HCT116 (cell line): ENCODE measurements around the gene S100Z.

Experiments
- EZH2 ChIP-seq: fragments of 200-600 bp; sonication (generic); IDR thresholded peaks from 2 replicates; pipeline ENCODE4 v1.6.1; 2017; ENCODE audit warnings: antibody characterized with exemption, mixed run types
- EZH2phosphoT487 ChIP-seq: fragments of 200-600 bp; IDR thresholded peaks from 2 replicates; pipeline ENCODE4 v1.6.1; 2018; ENCODE audit warnings: antibody characterized with exemption, borderline replicate concordance
- MAX ChIP-seq: IDR thresholded peaks from 2 replicates; pipeline ENCODE4 v1.6.1; 2012
- POLR2A ChIP-seq: IDR thresholded peaks from 2 replicates; pipeline ENCODE4 v1.7.0; 2011; ENCODE audit warnings: borderline replicate concordance; ENCODE audit not compliant: insufficient read depth, insufficient read length; ENCODE audit errors: extremely low read depth
- POLR2AphosphoS5 ChIP-seq: IDR thresholded peaks from 2 replicates; pipeline ENCODE4 v1.6.1; 2011; ENCODE audit warnings: mild to moderate bottlenecking, low read depth, low read length, moderate library complexity
- SRF ChIP-seq: IDR thresholded peaks from 2 replicates; pipeline ENCODE4 v1.6.1; 2012; ENCODE audit warnings: low read depth
- YY1 ChIP-seq: IDR thresholded peaks from 2 replicates; pipeline ENCODE4 v1.6.1; 2011; ENCODE audit warnings: low read length, low read depth, moderate library complexity, mild to moderate bottlenecking; ENCODE audit not compliant: insufficient replicate concordance; ENCODE audit errors: extremely low read depth
- ZNF274 ChIP-seq: fragments of 200-500 bp; sonication (Bioruptor generic); IDR thresholded peaks from 2 replicates; pipeline ENCODE4 v1.6.1; 2014; ENCODE audit warnings: mild to moderate bottlenecking, low read depth, low read length, inconsistent platforms
- TF ChIP-seq, protein P1 (sequence below), 3 experiments: fragments of 200-600 bp in 1 of 3; sonication (generic) in 1 of 3; IDR thresholded peaks in 2 of 3; conservative IDR thresholded peaks in 1 of 3; 2 replicates each; pipeline ENCODE4 v1.5.1; 2012 to 2017; ENCODE audit warnings: low read depth in 2 of 3, low read length in 2 of 3, antibody characterized with exemption in 1 of 3, borderline replicate concordance in 1 of 3, control low read depth in 1 of 3, mild to moderate bottlenecking in 1 of 3, mixed read lengths in 1 of 3, mixed run types in 1 of 3, moderate library complexity in 1 of 3; ENCODE audit not compliant: insufficient read depth in 1 of 3
- TF ChIP-seq, protein P2 (sequence below): IDR thresholded peaks from 2 replicates; pipeline ENCODE4 v1.6.1; 2012; ENCODE audit warnings: low read depth

DNA sequence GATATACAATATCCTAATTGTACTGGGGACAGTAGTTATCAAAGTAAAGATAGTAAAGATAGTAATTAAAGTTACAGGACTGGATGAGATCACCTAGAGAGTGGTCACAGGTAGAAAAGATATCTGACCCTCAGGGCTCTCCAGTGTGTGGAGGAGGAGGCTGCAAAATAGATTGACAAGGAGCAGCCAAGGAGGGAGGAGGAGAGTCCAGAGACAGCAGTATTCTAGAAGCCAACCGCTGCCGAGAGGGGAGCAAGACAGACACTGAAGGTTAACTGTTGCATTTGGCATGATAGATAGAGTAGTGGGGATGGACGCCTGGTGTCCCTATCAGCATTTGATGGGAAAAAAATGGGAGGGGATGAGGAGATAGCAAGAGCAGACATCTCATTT lies 48.0 kb upstream of the S100Z start:
- TF ChIP-seq SRF = no peak
- TF ChIP-seq, protein P1, sequence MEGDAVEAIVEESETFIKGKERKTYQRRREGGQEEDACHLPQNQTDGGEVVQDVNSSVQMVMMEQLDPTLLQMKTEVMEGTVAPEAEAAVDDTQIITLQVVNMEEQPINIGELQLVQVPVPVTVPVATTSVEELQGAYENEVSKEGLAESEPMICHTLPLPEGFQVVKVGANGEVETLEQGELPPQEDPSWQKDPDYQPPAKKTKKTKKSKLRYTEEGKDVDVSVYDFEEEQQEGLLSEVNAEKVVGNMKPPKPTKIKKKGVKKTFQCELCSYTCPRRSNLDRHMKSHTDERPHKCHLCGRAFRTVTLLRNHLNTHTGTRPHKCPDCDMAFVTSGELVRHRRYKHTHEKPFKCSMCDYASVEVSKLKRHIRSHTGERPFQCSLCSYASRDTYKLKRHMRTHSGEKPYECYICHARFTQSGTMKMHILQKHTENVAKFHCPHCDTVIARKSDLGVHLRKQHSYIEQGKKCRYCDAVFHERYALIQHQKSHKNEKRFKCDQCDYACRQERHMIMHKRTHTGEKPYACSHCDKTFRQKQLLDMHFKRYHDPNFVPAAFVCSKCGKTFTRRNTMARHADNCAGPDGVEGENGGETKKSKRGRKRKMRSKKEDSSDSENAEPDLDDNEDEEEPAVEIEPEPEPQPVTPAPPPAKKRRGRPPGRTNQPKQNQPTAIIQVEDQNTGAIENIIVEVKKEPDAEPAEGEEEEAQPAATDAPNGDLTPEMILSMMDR (IDR thresholded peaks at IDR 0.05 in 2 of 3, conservative IDR thresholded peaks at IDR 0.05 in 1 of 3; ENCODE audit: borderline replicate concordance in 1 of 3, insufficient read depth in 1 of 3, low read depth in 2 of 3, low read length in 2 of 3) = no peak
- TF ChIP-seq MAX = no peak
- TF ChIP-seq, protein P2, sequence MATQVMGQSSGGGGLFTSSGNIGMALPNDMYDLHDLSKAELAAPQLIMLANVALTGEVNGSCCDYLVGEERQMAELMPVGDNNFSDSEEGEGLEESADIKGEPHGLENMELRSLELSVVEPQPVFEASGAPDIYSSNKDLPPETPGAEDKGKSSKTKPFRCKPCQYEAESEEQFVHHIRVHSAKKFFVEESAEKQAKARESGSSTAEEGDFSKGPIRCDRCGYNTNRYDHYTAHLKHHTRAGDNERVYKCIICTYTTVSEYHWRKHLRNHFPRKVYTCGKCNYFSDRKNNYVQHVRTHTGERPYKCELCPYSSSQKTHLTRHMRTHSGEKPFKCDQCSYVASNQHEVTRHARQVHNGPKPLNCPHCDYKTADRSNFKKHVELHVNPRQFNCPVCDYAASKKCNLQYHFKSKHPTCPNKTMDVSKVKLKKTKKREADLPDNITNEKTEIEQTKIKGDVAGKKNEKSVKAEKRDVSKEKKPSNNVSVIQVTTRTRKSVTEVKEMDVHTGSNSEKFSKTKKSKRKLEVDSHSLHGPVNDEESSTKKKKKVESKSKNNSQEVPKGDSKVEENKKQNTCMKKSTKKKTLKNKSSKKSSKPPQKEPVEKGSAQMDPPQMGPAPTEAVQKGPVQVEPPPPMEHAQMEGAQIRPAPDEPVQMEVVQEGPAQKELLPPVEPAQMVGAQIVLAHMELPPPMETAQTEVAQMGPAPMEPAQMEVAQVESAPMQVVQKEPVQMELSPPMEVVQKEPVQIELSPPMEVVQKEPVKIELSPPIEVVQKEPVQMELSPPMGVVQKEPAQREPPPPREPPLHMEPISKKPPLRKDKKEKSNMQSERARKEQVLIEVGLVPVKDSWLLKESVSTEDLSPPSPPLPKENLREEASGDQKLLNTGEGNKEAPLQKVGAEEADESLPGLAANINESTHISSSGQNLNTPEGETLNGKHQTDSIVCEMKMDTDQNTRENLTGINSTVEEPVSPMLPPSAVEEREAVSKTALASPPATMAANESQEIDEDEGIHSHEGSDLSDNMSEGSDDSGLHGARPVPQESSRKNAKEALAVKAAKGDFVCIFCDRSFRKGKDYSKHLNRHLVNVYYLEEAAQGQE = no peak
- no peak; the same call in 1 of the 2 replicates for TF ChIP-seq POLR2AphosphoS5
- TF ChIP-seq YY1 = no peak
- TF ChIP-seq ZNF274 = no peak
- no peak for TF ChIP-seq POLR2A
- no peak for TF ChIP-seq EZH2
- TF ChIP-seq EZH2phosphoT487 = no peak
